HG02885 (cell line): ENCODE results near the gene IKZF1.
A peak's percentile ranks its signal among the peaks of the same experiment; 100 is the strongest.

Experiments used
- ATAC-seq: cut with Tn5 transposase; IDR thresholded peaks from one replicate; pipeline ENCODE4 v1.9.1; 2021; ENCODE audit warnings: mild to moderate bottlenecking; ENCODE audit not compliant: unreplicated experiment, poor library complexity

Gene IKZF1

GRCh38 chr7:50397320-50397970, 92.9 kb downstream of the IKZF1 start:
- peak; percentile 65 for ATAC-seq

GRCh38 chr7:50397971-50398324, 93.4 kb downstream of the IKZF1 start:
- ATAC-seq = peak; percentile 22

DNA sequence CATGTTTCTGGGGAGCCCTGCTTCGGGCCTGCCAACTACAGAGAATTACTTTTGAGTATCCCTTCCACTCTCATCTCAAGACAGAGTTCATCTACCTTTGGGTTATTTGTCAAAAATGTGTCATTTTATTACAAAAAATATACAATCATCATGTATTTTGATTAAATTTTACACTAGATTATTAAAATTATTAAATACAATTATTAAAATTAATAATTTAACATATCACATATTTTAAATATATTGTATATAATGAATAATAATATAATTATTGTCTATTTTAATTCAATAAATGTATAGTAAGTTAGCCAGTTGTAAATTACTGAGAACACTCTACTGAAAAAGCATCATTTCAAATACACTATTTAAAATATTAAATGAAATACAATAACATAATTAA, 94.7 kb downstream of the IKZF1 start:
- ATAC-seq = no peak

DNA sequence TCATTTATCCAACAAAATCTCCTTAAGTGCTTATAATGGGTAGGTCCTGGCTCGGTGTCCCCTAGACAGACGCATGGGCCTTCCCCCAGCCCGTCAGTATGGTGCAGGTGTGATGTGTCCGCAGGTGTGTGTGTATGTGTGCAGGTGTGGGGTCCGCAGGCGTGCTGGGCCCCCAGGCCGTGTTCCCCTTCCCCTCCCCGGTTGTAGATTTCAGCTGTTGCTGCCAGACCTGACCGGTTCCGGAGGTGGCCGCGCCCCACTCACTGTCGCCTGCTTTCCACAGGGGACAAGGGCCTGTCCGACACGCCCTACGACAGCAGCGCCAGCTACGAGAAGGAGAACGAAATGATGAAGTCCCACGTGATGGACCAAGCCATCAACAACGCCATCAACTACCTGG, 95.1 kb downstream of the IKZF1 start:
- no peak for ATAC-seq

GRCh38 chr7:50400114-50400513, 95.6 kb downstream of the IKZF1 start:
- ATAC-seq = no peak

DNA sequence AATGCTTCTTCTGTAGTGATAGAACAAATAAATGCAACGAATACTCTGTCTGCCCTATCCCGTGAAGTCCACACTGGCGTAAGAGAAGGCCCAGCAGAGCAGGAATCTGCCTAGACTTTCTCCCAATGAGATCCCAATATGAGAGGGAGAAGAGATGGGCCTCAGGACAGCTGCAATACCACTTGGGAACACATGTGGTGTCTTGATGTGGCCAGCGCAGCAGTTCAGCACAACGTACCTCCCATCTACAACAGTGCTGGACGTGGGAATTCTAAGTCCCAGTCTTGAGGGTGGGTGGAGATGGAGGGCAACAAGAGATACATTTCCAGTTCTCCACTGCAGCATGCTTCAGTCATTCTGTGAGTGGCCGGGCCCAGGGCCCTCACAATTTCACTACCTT, 99.9 kb downstream of the IKZF1 start:
- no peak for ATAC-seq

DNA sequence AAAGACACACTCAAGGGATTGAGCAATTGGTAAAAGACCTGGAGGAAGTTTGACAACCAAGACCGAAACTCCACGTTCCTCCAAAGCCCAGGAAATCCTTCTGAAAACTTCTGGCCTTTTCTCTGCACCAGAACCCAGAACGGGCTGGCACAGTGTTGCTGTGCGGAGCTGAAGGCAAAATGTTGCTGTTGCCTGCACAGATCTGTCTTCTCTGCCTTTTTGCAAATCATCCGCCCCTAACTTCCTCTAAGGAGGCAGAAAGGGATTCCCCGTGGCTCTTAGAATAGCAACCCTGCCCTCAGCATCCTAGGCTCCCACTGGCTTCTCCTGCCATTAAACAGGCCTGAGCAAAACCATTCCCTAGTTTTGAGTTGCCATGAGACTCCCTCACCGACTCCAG, 100.7 kb downstream of the IKZF1 start:
- peak; percentile 29 for ATAC-seq

GRCh38 chr7:50406935-50407334, 102.4 kb downstream of the IKZF1 start:
- ATAC-seq = no peak

DNA sequence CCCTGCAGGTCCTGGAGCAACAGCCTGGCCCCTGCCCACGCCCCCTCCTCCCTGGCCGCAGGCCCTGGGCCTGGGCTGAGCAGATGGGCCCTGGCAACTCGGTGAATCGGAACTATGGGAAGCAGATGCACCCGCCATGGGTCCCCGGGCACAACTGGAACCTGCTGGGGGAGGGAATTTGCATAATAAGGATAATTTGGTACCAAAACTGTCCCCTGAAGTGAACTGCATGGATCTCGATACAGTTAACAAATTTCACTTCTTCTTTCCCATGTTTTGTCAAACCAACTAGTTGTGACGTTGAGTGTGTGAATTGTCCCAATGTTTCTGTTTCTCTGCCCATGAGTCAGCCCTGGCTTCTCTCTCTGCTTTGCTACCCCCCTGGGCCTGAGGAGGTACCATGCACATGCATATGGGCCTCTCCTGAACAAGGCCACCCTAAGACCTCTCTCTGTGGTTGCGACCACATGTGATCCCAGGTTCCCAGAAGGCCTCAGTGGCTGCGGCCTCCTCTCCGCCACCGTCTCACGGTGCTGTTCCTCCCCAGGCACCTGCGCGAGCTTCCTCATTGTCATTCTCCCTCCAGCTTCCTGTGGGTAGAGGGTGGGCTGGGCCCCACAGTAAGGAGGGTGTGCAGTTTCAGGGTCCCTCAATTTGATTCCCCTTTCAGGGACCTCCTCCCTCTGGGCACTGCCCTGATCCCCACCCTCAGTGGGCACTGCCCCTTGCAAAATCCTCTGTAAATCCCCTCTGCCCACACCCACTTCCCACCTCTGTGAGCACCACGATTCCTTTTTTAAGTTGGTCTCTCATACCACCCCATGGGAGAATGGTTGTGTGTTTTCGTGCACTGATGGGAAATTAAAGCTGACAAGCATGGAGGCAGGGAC, 105.6 kb downstream of the IKZF1 start:
- ATAC-seq = peak; percentile 50

GRCh38 chr7:50411332-50411731, 106.8 kb downstream of the IKZF1 start:
- peak; percentile 40 for ATAC-seq

- peak; percentile 24 for ATAC-seq
Measured at GRCh38 chr7:50412973-50413372, 108.5 kb downstream of the IKZF1 start.

- ATAC-seq = no peak
Measured at GRCh38 chr7:50413561-50413960, 109.0 kb downstream of the IKZF1 start.

GRCh38 chr7:50415844-50416364, 111.4 kb downstream of the IKZF1 start:
- no peak for ATAC-seq

- ATAC-seq = peak; percentile 79
Measured at GRCh38 chr7:50416527-50417182, 112.1 kb downstream of the IKZF1 start.

GRCh38 chr7:50418086-50418515, 113.6 kb downstream of the IKZF1 start:
- peak; percentile 87 for ATAC-seq

DNA sequence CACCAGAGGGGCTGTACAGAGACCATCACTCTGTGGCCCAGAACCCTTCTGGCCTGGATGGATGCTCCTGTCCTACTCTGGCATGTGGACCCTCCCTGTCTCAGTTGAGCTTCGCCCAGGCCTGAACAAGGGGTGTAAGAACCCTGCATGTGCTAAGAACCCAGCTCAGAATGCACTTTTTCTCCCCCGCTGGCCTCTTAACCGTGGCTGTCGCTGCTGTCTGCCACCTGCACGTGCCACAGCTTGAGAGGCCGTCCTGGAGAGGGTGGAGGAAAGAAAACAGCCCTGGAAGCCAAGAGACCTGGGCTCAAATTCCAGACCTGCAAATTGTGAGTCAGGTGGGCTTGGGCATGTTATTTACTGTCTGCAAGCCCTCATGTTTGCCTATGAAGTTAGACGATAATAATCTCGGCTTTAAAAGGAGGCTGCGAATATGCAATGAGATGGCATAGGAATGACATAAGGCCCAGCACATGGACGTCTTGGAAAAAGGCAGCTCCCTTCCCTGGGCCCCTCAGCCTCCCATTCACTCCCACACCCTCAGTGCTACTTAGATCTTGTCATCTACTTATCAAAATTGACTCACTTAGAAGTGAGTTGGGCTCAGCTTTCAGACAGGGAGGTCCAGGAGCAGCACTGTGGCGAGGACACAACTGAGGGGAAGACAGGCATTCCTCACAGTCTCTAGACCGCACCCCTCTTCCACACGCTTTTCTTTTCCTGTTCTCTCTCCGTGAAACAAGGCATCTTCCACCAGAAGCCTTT, 114.2 kb downstream of the IKZF1 start:
- no peak for ATAC-seq

- no peak for ATAC-seq
Measured at GRCh38 chr7:50421043-50421442, 116.5 kb downstream of the IKZF1 start.

DNA sequence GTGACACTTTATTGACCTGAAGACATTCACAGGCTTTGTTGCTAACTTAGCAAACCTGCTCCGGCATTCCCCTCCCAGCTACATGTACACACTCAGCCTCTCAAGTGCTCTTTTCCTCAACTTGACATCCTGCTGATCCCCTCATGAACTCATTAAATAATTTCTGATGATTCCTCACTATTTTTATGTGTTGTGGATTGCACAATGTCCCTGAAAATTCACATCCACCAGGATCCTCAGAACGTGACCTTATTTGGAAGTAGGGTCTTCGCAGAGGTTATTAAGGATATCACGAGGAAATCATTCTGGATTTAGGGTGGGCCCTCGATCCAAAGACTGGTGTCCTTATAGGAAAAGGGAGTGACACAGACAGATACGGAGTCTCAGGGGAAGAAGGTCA, 118.3 kb downstream of the IKZF1 start:
- no peak for ATAC-seq

DNA sequence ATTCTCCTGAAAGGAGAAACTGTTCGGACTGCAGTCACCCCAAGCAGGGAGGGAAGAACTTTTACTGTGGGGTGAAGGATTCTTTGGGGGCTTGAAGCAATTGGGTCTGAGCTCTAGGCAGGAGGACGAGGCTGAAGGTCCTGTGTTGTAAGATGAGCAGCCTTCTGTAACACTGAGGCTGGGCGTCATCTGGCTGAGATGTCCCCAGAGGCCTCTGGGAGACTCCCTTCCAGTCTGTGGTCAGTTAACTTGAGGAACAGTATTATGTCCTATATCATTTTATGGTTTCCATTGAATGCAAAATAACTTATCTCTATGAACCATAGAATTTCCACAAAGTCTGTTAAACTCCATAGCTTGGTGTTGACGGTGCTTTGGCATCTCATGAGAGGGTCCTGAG, 119.3 kb downstream of the IKZF1 start:
- no peak for ATAC-seq

GRCh38 chr7:50425318-50425717, 120.8 kb downstream of the IKZF1 start:
- no peak for ATAC-seq
